HG03571 (cell line): ENCODE data around the gene STK33.

Experiments used
- ATAC-seq: cut with Tn5 transposase; IDR thresholded peaks from one replicate; pipeline ENCODE4 v1.9.1; 2021; ENCODE audit not compliant: unreplicated experiment

The STK33 gene

DNA sequence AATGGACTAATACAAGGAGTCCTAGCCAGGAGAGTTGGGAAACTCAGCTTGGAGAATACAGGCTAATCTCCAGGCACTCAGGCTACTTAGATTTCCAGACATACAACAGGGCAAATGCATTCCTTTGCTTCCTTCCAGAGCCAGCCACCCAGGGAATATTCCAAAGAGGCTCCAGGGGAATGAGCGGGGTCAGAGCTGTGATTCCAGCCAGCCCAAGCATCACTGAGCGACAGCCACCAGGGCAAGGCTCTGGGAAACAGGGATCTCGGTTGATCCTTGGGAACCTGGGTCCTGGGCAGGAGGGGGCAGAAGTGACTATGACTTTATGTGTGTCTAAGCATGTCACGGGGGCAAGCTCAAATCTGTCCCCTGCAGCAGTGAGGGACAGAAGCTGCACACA lies 218.1 kb downstream of the STK33 start:
- no peak for ATAC-seq

DNA sequence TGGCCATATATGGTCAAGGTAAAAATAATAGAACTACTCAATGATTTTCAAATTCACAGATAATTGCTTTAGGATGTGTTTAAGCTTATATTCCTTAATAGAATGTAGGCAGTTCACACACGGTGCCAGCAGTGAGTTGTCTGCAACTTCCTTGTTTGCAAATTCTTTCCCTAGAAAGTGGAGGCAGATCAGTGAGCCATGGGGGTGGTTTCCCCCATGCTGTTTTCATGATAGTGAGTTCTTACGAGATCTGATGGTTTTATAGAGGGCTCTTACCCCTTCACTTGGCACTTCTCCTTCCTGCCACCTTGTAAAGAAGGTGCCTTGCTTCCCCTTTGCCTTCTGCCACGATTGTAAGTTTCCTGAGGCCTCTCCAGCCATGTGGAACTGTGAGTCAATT lies 218.6 kb downstream of the STK33 start:
- no peak for ATAC-seq

DNA sequence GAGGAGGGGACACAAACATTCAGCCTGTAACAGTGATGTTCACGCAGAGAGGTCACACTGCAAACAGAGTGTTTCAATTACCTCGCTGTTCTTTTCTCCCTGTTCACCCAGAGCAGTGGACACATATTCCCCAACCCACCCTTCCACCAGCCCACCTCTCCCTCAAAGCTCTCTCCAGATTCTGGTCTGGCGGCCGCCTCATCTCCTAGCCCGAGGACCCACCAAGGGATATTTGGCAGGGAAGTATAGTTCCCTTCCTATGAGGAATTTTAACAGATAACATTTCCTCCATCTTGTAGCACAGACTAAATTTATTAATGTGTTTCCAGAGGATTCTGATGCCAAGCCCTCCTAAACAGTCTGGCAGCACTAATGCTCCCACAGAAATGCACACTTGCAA lies 219.3 kb downstream of the STK33 start:
- no peak for ATAC-seq

DNA sequence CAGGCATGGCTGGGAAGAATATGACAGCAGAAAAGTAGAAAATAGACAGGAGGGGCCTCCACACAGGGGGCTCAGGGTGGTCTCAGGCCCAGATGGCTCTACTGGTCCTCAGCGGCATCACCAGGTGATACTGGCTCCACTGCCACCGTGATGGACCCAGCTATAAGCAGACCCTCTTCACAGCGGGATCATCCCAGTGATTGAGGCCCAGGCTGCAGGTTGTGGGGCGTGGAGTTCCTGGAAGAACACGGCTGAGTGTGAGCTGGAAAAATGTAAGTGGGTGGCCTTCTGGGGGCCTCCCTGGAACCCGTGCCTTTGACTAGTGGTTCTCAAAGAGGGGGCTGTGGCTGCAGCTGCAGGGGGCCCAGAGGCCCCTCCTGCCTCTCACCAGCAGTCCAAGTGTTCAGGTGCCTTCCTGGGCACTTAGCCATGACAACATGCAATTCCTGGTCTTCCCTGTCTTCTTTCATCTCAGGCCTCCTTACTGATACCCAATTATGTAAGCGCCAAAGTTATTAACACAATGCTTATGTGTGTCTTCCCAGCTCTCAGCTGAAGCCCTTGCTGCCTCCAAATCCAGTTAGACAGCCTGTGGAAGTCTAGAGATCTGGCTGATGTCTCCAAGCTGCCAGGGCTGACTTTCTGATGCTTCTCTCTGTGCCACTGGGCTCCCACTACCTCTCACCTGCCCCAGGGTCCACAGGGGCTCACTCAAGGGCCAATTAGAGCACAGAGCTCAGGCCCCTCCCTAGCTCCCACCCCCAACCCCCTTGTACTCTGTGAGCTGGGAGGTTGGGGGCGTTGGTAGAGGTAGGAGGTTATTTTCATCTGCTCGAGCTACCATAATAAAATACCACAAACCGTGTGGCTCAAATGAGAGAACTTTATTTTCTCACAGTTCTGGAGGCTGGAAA lies 220.3 kb downstream of the STK33 start:
- no peak for ATAC-seq

GRCh38 chr11:8372641-8373381 lies 221.2 kb downstream of the STK33 start:
- no peak for ATAC-seq

DNA sequence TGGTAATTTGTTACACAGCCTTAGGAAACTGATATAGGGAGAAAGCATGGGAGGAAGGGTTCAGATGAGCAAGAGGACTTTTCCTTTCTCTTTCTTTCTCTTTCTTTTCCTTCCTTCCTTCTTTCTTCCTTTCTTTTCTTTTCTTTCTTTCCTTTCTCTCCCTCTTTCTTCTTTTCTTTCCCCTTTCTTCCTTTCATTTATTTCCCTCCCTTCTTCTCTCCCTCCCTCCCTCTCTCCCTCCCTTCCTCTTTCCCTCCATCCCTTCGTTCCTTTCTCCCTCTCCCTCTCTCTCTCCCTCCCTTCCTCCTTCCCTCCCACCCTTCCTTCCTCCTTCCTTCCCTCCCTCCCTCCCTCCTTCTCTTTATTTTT lies 222.5 kb downstream of the STK33 start:
- ATAC-seq: no peak

GRCh38 chr11:8370812-8371515 lies 223.1 kb downstream of the STK33 start:
- no peak for ATAC-seq

DNA sequence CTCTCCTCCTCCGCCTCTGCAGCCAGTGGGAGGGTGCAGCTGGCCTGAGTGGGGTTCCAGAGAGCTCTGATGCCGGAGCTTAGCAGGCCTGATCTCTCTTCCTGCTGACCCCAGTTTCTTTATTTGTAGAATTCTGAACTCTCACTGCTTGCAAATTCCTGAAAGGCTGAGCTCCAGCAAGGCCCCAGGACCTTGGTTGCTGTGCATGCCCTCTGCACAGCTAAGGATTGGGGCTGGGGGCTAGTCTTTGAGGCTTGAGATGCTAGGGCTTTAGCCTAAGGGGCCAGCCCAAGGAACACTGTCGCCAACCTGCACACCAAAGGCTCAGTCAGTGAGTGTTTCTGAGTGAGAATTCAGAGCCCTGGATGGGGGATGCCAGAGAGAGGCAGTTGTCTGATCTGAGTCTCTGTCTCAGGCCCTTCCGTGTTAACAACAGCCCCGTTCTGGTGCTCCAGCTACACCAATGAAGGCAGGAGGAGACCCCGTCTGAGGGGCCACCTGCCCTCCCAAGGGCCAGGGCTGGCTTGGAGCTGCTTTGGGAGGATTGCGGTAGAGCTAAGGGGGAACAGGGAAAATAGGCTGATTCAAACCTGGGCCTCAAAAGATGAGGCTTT lies 224.3 kb downstream of the STK33 start:
- ATAC-seq: no peak

- no peak for ATAC-seq
These were observed 225.3 kb downstream of the STK33 start for GRCh38 chr11:8368772-8369171.

DNA sequence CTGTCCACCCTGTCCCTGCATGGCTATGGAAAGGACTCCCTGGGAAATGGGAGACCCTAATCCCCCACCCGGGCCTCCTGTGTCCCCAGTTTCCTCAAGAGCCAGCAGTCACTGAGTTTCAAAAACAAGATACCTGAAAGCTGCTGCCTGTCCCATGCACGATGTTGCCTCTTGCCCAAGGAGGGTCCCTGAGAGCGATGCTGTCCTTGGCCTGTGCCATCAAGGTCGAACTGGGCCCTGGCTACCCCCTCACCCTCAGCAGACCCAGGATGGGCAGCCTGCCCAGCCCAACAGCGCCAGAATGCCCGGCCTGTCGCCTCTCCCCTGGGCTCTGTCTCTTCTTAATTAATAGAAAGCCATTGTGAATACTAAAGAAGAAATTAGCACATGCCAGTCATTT lies 225.8 kb downstream of the STK33 start:
- ATAC-seq: no peak

DNA sequence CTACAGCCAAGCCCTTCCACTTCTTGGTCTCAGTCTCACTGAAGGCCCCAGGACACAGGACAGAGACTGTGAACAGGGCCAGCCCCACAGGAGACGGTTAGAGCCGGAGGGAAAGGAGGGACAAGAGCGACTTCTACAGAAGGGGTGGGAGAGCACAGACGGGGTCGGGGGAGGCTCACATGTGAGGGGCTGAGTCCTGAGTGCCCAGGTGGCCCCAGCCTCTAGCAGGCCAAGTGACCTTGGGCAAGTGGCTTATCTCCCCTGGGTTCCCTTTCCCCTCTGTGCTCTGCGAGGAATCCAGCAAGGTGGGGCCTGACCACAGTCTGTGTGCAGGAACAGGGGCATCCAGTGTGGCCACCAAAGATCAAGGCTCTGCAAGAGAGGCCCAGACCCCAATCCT lies 227.7 kb downstream of the STK33 start:
- ATAC-seq: no peak

DNA sequence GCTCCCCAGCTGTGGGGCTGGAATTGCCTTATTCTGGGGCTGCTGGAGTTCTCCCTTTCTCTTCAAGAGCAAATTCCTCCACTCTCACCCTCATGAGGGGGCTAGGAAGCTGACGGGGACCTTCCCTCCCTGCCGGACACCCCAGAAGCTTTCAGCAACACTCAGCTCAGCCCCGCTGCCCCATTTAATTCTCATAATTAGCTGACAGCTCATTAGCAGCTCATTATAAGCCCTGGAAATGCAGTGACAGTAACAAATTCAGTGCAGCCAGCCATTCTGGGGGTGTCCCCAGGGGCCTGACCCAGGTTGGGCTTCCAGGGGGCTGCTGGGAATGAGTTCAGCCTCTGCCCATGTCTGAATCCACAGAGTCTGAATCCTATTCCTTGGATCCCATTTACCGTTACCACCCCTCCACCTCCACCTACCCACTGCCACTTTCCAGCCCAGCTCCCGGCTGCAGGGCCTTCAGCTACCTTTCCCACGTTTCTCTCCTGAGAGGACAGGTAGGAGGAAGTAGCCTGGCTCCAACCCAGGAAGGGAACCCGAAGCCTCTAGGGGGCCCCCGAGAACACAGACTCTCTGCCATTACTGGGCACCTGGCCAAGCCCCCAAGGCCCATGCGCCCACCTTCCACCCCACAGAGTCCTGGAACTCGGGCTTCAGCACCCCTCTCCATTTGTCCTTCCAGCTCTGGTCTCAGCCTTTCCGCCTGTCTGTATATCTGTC lies 228.6 kb downstream of the STK33 start:
- no peak for ATAC-seq

DNA sequence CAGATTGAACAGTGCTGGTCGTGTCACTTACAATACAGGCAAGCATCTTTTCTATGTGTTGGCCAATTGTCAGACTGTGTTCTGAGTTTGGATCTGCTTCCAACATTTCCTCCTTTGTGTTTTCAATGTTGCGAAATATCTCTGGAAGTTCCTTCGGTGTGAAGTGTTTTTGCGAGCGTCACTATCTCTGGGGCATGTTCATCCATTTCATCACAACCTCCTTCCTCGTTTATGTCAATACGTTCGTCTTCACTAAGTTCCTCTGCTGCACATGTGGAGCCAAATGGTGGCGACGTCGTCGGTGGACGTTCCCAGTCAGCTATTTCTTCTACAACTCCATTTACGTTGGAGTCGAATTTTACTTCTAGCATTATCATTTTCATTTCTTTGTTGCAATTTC lies 230.1 kb downstream of the STK33 start:
- no peak for ATAC-seq

- no peak for ATAC-seq
These were observed 231.1 kb downstream of the STK33 start for GRCh38 chr11:8362899-8363298.

- ATAC-seq: no peak
These were observed 231.5 kb downstream of the STK33 start for GRCh38 chr11:8362491-8362890.

- no peak for ATAC-seq
These were observed 232.3 kb downstream of the STK33 start for GRCh38 chr11:8361664-8362210.

- ATAC-seq: no peak
These were observed 232.8 kb downstream of the STK33 start for GRCh38 chr11:8361206-8361605.

GRCh38 chr11:8360086-8360828 lies 233.8 kb downstream of the STK33 start:
- no peak for ATAC-seq

- no peak for ATAC-seq
These were observed 234.5 kb downstream of the STK33 start for GRCh38 chr11:8359521-8359920.
